ENCODE results near the gene CYS1. TPM values are rescaled to one million over a fixed set of nuclear protein-coding genes. Genes with fewer than 3 reads are reported as not detected.
A peak's percentile ranks its signal among the peaks of the same experiment; 100 is the strongest.
"Not testable (repeated sequence)": the region's sequence is repeated elsewhere in the genome, so short reads cannot be mapped to it uniquely, and the experiment has no call there.

Gene CYS1
- total and polyA plus RNA-seq, 7 experiments from 2014 or later, result 1.3 TPM; not detected in 6

DNA sequence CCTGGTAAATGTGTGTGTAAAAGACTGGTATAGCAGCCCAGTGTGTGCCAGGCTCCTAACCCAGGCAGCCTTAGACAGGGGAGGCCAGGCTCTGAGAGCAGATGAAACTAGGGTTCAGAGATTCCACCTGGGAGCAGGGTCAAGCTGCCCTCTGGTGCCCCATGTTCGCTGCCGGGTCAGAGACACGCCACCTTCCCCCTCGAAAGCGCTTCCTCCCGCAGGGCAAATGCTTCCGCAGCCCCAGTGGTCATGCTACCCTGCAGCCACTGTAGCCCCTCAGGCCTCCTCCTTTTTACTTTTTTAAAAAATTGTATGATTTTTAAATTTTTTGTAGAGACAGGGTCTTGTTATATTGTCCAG is 47.5 kb downstream of the CYS1 start:
- Histone ChIP-seq H3K9me3 (ENCODE audit: control insufficient read depth in 2 of 3, low read length in 3 of 3) (no peaks in the 10 kb centered on the region), H3K4me1 (ENCODE audit: control insufficient read depth in 2 of 2, insufficient read depth in 2 of 2, low read length in 2 of 2) (peaks cover 21 to 23% of the 10 kb centered on the region in 2 donors), H3K27me3 (ENCODE audit: control insufficient read depth in 2 of 2, insufficient read depth in 2 of 2, low read length in 2 of 2) (no peaks in the 10 kb centered on the region), H3K4me3 (ENCODE audit: low read length) (no peak overlapping the region), H3K27ac (ENCODE audit: low read depth, low read length) (no peak overlapping the region), H3K36me3 (ENCODE audit: control insufficient read depth in 2 of 3, insufficient read depth in 3 of 3, low read length in 3 of 3) (no peaks in the 10 kb centered on the region)
- ChIA-PET CTCF (interaction anchor here (0.6 kb wide), 1 partner anchor 44 kb away, joined by 4 read pairs; no protein-coding TSS in a partner anchor), POLR2A (no interaction called here)
- peaks cover 0 to 5% (median 0%) of the 10 kb centered on the region in 5 donors for H3K27me3 Mint-ChIP-seq
- no peak for DNase-seq
- ATAC-seq, result no peak
- no peaks in the 10 kb centered on the region for H3K36me3 Mint-ChIP-seq
- H3K4me1 Mint-ChIP-seq, result peaks cover 19 to 30% (median 24%) of the 10 kb centered on the region in 7 donors
- no peaks in the 10 kb centered on the region for H3K9me3 Mint-ChIP-seq
- no peak overlapping the region for H3K27ac Mint-ChIP-seq
- H3K4me3 Mint-ChIP-seq, result no peak overlapping the region
- intact Hi-C loops (cut with micrococcal nuclease), result no loop called here

DNA sequence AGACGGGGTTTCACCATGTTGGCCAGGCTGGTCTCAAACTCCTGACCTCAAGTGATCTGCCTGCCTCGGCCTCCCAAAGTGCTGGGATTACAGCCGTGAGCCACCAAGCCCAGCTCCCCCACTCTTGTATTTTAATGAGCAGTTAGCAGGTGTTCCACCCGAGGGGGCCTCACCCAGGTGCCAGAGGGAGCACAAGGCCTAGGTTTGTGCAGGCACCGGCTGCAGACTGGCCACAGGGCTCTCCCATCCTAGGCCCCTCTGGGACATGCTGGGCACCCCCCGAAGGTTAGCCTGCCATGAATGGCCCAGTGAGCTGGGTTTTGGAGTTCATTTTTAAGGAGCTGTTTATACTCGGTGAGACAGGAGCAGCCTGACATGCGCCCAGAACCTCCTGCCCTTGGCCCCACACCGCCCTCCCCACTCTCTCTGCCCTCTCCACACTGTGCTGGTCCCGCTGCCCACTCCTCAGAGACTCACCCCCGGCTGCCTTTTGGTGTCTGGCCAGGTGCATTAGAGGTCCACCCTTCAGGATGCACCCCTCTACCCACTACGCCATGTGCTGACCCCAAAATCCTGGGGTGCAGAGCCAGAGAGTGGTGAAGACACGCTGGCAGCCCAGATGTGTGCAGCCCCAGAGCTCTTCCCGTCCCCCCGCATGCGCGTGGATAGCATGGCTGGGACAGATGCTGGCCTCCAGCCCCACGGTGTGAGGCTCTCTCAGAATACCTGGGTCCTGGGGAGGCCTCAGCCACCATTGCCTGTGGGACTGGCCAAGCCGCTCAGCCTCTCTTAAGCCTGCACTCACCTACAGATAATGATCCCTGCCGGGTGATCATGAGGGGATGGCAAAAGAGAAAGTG is 48.1 kb downstream of the CYS1 start:
- Histone ChIP-seq H3K9me3 (ENCODE audit: control insufficient read depth in 2 of 3, low read length in 3 of 3) (no peaks in the 10 kb centered on the region), H3K27ac (ENCODE audit: low read depth, low read length) (no peak overlapping the region), H3K36me3 (ENCODE audit: control insufficient read depth in 2 of 3, insufficient read depth in 3 of 3, low read length in 3 of 3) (no peaks in the 10 kb centered on the region), H3K27me3 (ENCODE audit: control insufficient read depth in 2 of 2, insufficient read depth in 2 of 2, low read length in 2 of 2) (no peaks in the 10 kb centered on the region), H3K4me1 (ENCODE audit: control insufficient read depth in 2 of 2, insufficient read depth in 2 of 2, low read length in 2 of 2) (peaks cover 21 to 23% of the 10 kb centered on the region in 2 donors), H3K4me3 (ENCODE audit: low read length) (no peak overlapping the region)
- POLR2A ChIA-PET, result interaction anchor here (0.9 kb wide), 1 partner anchor 34 kb away, joined by 3 read pairs; no protein-coding TSS in a partner anchor
- Mint-ChIP-seq H3K4me3 (no peak overlapping the region), H3K27me3 (peaks cover 0 to 5% (median 0%) of the 10 kb centered on the region in 5 donors), H3K36me3 (no peaks in the 10 kb centered on the region), H3K9me3 (no peaks in the 10 kb centered on the region), H3K27ac (no peak overlapping the region), H3K4me1 (peaks cover 19 to 33% (median 24%) of the 10 kb centered on the region in 7 donors)
- intact Hi-C loops (cut with micrococcal nuclease), result no loop called here
- CTCF ChIA-PET, result interaction anchor here (0.6 kb wide), 1 partner anchor 44 kb away, joined by 4 read pairs; no protein-coding TSS in a partner anchor
- DNase-seq, result no peak
- no peak for ATAC-seq

DNA sequence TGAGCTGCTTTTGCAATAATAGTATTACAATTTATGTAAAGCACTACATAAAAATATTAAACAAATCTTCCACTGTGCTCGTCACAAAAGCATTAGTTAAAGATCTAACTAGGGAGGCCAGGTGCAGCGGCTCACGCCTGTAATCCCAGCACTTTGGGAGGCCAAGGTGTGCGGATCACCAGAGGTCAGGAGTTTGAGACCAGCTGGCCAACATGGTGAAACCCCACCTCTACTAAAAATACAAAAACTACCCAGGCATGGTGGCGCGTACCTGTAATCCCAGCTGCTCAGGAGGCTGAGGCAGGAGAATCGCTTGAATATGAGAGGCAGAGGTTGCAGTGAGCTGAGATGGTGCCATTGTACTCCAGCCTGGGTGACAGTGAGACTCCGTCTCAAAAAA is 49.4 kb downstream of the CYS1 start:
- H3K27ac ChIP-seq (ENCODE audit: low read depth, low read length); H3K9me3 Mint-ChIP-seq; CTCF ChIA-PET; ATAC-seq; DNase-seq; H3K36me3 ChIP-seq (ENCODE audit: control insufficient read depth in 2 of 3, insufficient read depth in 3 of 3, low read length in 3 of 3); intact Hi-C loops (cut with micrococcal nuclease); H3K9me3 ChIP-seq (ENCODE audit: control insufficient read depth in 2 of 3, low read length in 3 of 3); H3K36me3 Mint-ChIP-seq; H3K4me3 ChIP-seq (ENCODE audit: low read length); H3K27me3 Mint-ChIP-seq; H3K27me3 ChIP-seq (ENCODE audit: control insufficient read depth in 2 of 2, insufficient read depth in 2 of 2, low read length in 2 of 2): not testable (repeated sequence)
- POLR2A ChIA-PET, result interaction anchor here (0.8 kb wide), 1 partner anchor 14 kb away, joined by 3 read pairs; no protein-coding TSS in a partner anchor
- H3K4me1 ChIP-seq (ENCODE audit: control insufficient read depth in 2 of 2, insufficient read depth in 2 of 2, low read length in 2 of 2), result peaks cover 21 to 23% of the 10 kb centered on the region in 2 donors
- peaks cover 19 to 33% (median 24%) of the 10 kb centered on the region in 7 donors for H3K4me1 Mint-ChIP-seq
- peak overlapping the region in 1 of 9 donors; percentile 45 for H3K27ac Mint-ChIP-seq
- H3K4me3 Mint-ChIP-seq, result peak overlapping the region in 1 of 10 donors; percentile 16

DNA sequence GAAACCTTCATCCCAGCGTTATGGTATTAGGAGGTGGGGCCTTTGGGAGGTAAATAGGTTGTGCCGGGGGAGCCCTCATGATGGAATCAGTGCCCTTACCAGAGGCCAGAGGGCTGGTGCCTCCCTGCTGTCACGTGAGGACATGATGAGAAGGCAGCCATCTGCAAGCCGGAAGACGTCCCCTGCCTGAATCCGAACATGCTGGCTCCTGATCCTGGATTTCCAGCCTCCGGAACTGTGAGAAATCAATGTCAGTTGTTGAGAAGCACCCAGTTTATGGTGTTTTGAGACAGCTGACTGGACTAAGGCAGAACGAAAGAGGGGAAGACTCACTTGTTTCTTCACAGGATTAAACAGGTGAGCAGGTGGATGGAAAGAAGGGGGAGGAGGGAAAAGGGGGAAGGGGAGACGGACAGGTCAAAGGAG is 49.9 kb downstream of the CYS1 start:
- H3K36me3 Mint-ChIP-seq, result no peaks in the 10 kb centered on the region
- Histone ChIP-seq H3K9me3 (ENCODE audit: control insufficient read depth in 2 of 3, low read length in 3 of 3) (no peaks in the 10 kb centered on the region), H3K4me1 (ENCODE audit: control insufficient read depth in 2 of 2, insufficient read depth in 2 of 2, low read length in 2 of 2) (peaks cover 21 to 23% of the 10 kb centered on the region in 2 donors), H3K27me3 (ENCODE audit: control insufficient read depth in 2 of 2, insufficient read depth in 2 of 2, low read length in 2 of 2) (no peaks in the 10 kb centered on the region), H3K27ac (ENCODE audit: low read depth, low read length) (no peak overlapping the region), H3K36me3 (ENCODE audit: control insufficient read depth in 2 of 3, insufficient read depth in 3 of 3, low read length in 3 of 3) (no peaks in the 10 kb centered on the region), H3K4me3 (ENCODE audit: low read length) (no peak overlapping the region)
- H3K27ac Mint-ChIP-seq, result peak overlapping the region in 2 of 9 donors; percentile 74 to 86
- no peak for ATAC-seq
- intact Hi-C loops (cut with micrococcal nuclease), result no loop called here
- CTCF ChIA-PET, result interaction anchor here (1.4 to 2.0 kb wide), 2 partner anchors 16 to 46 kb away, joined by 3 to 11 read pairs; no protein-coding TSS in a partner anchor
- peaks cover 0 to under 1% (median 0%) of the 10 kb centered on the region in 11 donors for H3K9me3 Mint-ChIP-seq
- peaks cover 19 to 33% (median 24%) of the 10 kb centered on the region in 7 donors for H3K4me1 Mint-ChIP-seq
- peak overlapping the region in 1 of 10 donors; percentile 66 for H3K4me3 Mint-ChIP-seq
- POLR2A ChIA-PET, result interaction anchor here (0.8 kb wide), 1 partner anchor 14 kb away, joined by 3 read pairs; no protein-coding TSS in a partner anchor
- H3K27me3 Mint-ChIP-seq, result peaks cover 0 to 3% (median 0%) of the 10 kb centered on the region in 5 donors
- DNase-seq, result no peak

DNA sequence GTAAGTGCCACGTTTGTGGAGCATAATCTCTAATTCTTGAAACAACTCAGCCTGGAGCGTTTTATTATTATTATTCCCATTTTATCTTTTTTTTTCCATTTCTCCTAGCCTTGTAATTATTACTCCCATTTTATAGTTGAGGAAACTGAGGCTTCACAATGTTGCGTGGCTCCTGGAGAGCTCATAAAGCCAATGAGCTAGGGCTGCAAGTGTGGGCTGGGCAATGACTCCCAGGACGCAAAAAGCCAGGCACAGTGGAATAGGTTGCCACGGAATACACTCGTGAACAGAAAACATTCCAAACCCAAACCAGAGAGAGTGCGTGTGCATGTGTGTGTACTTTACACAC is 50.4 kb downstream of the CYS1 start:
- H3K27me3 Mint-ChIP-seq, result peaks cover 0 to 3% (median 0%) of the 10 kb centered on the region in 5 donors
- H3K27ac Mint-ChIP-seq, result peak overlapping the region in 7 of 9 donors; percentile 5 to 86 (median 52)
- peaks cover 21 to 23% of the 10 kb centered on the region in 2 donors for H3K4me1 ChIP-seq (ENCODE audit: control insufficient read depth in 2 of 2, insufficient read depth in 2 of 2, low read length in 2 of 2)

More for the DNA sequence above, 50.4 kb downstream of the CYS1 start:
- intact Hi-C loops (cut with micrococcal nuclease), result loop anchor here (1.0 kb wide), 2 partner anchors 13 to 14 kb away; partner anchors contain the start of gene KLF11 (in 1 of the 2)
- DNase-seq (no peak), ATAC-seq (no peak)
- Mint-ChIP-seq H3K9me3 (peaks cover 0 to 2% (median 0%) of the 10 kb centered on the region in 11 donors), H3K4me1 (peaks cover 19 to 30% (median 23%) of the 10 kb centered on the region in 7 donors), H3K36me3 (no peaks in the 10 kb centered on the region), H3K4me3 (peak overlapping the region in 9 of 10 donors; percentile 42 to 73 (median 65))
- Histone ChIP-seq H3K36me3 (ENCODE audit: control insufficient read depth in 2 of 3, insufficient read depth in 3 of 3, low read length in 3 of 3) (no peaks in the 10 kb centered on the region), H3K4me3 (ENCODE audit: low read length) (peak overlapping the region; percentile 31), H3K27me3 (ENCODE audit: control insufficient read depth in 2 of 2, insufficient read depth in 2 of 2, low read length in 2 of 2) (no peaks in the 10 kb centered on the region), H3K9me3 (ENCODE audit: control insufficient read depth in 2 of 3, low read length in 3 of 3) (no peaks in the 10 kb centered on the region), H3K27ac (ENCODE audit: low read depth, low read length) (no peak overlapping the region)
- ChIA-PET CTCF (interaction anchor here (0.9 to 2.0 kb wide), 3 partner anchors 17 to 46 kb away, joined by 3 to 11 read pairs (median 3); no protein-coding TSS in a partner anchor), POLR2A (interaction anchor here (0.6 to 1.9 kb wide), 3 partner anchors 13 to 36 kb away, joined by 3 to 7 read pairs (median 5); partner anchors contain the start of gene KLF11)

All from naive thymus-derived CD4-positive, alpha-beta T cell (primary cell).